Measurements from ENCODE around the gene SH3RF3. TPM values are rescaled to one million over a fixed set of nuclear protein-coding genes. Genes with fewer than 3 reads are reported as not detected.
"Not testable (repeated sequence)": the region's sequence is repeated elsewhere in the genome, so short reads cannot be mapped to it uniquely, and the experiment has no call there.

The SH3RF3 gene
- total RNA-seq, 2 experiments from 2014 or later = 0.05 to 0.06 TPM

GRCh38 chr2:109533823-109534222 is 404.8 kb downstream of the SH3RF3 start:
- Mint-ChIP-seq H3K9me3 (ENCODE audit: low read depth) (no peaks in the 10 kb centered on the region), H3K27ac (no peak overlapping the region), H3K4me1 (no peaks in the 10 kb centered on the region), H3K36me3 (no peaks in the 10 kb centered on the region), H3K27me3 (peaks cover 32% of the 10 kb centered on the region), H3K4me3 (no peak overlapping the region)
- no peak for DNase-seq
- CTCF ChIA-PET = no interaction called here
- ATAC-seq = no peak

GRCh38 chr2:109535217-109535946 is 406.4 kb downstream of the SH3RF3 start:
- Mint-ChIP-seq H3K4me3 (no peak overlapping the region), H3K9me3 (ENCODE audit: low read depth) (no peaks in the 10 kb centered on the region), H3K36me3 (no peaks in the 10 kb centered on the region), H3K27me3 (peaks cover 28% of the 10 kb centered on the region), H3K27ac (no peak overlapping the region), H3K4me1 (no peaks in the 10 kb centered on the region)
- no peak for ATAC-seq
- DNase-seq = no peak
- CTCF ChIA-PET = no interaction called here

GRCh38 chr2:109536556-109536955 is 407.6 kb downstream of the SH3RF3 start:
- CTCF ChIA-PET; DNase-seq; H3K36me3 Mint-ChIP-seq; H3K4me1 Mint-ChIP-seq; H3K27ac Mint-ChIP-seq; H3K4me3 Mint-ChIP-seq; H3K9me3 Mint-ChIP-seq (ENCODE audit: low read depth); ATAC-seq: not testable (repeated sequence)
- peaks cover 35% of the 10 kb centered on the region for H3K27me3 Mint-ChIP-seq

- DNase-seq (no peak), ATAC-seq (no peak)
- peaks cover 38% of the 10 kb centered on the region for H3K27me3 Mint-ChIP-seq
- no peaks in the 10 kb centered on the region for H3K36me3 Mint-ChIP-seq
- CTCF ChIA-PET = interaction anchor here (1.0 kb wide), 1 partner anchor 8 kb away, joined by 3 read pairs; no protein-coding TSS in a partner anchor
- no peak overlapping the region for H3K27ac Mint-ChIP-seq
- H3K4me1 Mint-ChIP-seq = no peaks in the 10 kb centered on the region
- no peak overlapping the region for H3K4me3 Mint-ChIP-seq
- H3K9me3 Mint-ChIP-seq (ENCODE audit: low read depth) = no peaks in the 10 kb centered on the region
Measured at GRCh38 chr2:109537565-109538222, 408.7 kb downstream of the SH3RF3 start.

GRCh38 chr2:109538546-109538945 is 409.5 kb downstream of the SH3RF3 start:
- Mint-ChIP-seq H3K36me3 (no peaks in the 10 kb centered on the region), H3K27ac (no peak overlapping the region), H3K4me1 (no peaks in the 10 kb centered on the region), H3K4me3 (no peak overlapping the region), H3K9me3 (ENCODE audit: low read depth) (no peaks in the 10 kb centered on the region), H3K27me3 (peaks cover 36% of the 10 kb centered on the region)
- ATAC-seq (no peak), DNase-seq (no peak)
- CTCF ChIA-PET = no interaction called here

- H3K9me3 Mint-ChIP-seq (ENCODE audit: low read depth) = no peaks in the 10 kb centered on the region
Measured at GRCh38 chr2:109542384-109542783, 413.4 kb downstream of the SH3RF3 start.

GRCh38 chr2:109545828-109546713 is 417.1 kb downstream of the SH3RF3 start:
- H3K36me3 Mint-ChIP-seq = no peaks in the 10 kb centered on the region
- DNase-seq (peak; percentile 61), ATAC-seq (peak; percentile 68)
- H3K9me3 Mint-ChIP-seq (ENCODE audit: low read depth) = no peaks in the 10 kb centered on the region
- no peaks in the 10 kb centered on the region for H3K4me1 Mint-ChIP-seq
- H3K27ac Mint-ChIP-seq = no peak overlapping the region
- peaks cover 30% of the 10 kb centered on the region for H3K27me3 Mint-ChIP-seq
- H3K4me3 Mint-ChIP-seq = no peak overlapping the region
- CTCF ChIA-PET = interaction anchor here (0.7 to 3.0 kb wide), 9 partner anchors 9 to 202 kb away, joined by 3 to 17 read pairs (median 3); no protein-coding TSS in a partner anchor

More at GRCh38 chr2:109542384-109542783, 413.4 kb downstream of the SH3RF3 start:
- Mint-ChIP-seq H3K4me3 (no peak overlapping the region), H3K27me3 (peaks cover 35% of the 10 kb centered on the region), H3K36me3 (no peaks in the 10 kb centered on the region), H3K27ac (no peak overlapping the region), H3K4me1 (no peaks in the 10 kb centered on the region)
- DNase-seq = no peak
- ATAC-seq = no peak
- CTCF ChIA-PET = no interaction called here

GRCh38 chr2:109547280-109547679 is 418.3 kb downstream of the SH3RF3 start:
- Mint-ChIP-seq H3K4me1 (no peaks in the 10 kb centered on the region), H3K9me3 (ENCODE audit: low read depth) (no peaks in the 10 kb centered on the region), H3K36me3 (no peaks in the 10 kb centered on the region), H3K4me3 (no peak overlapping the region), H3K27me3 (peaks cover 19% of the 10 kb centered on the region), H3K27ac (no peak overlapping the region)
- DNase-seq = no peak
- CTCF ChIA-PET = interaction anchor here (0.6 to 2.1 kb wide), 6 partner anchors 37 to 549 kb away, joined by 3 to 11 read pairs (median 3); no protein-coding TSS in a partner anchor
- no peak for ATAC-seq

- ATAC-seq (no peak), DNase-seq (no peak)
- peaks cover 10% of the 10 kb centered on the region for H3K27me3 Mint-ChIP-seq
- H3K9me3 Mint-ChIP-seq (ENCODE audit: low read depth) = no peaks in the 10 kb centered on the region
- H3K4me1 Mint-ChIP-seq = no peaks in the 10 kb centered on the region
- CTCF ChIA-PET = no interaction called here
- H3K36me3 Mint-ChIP-seq = no peaks in the 10 kb centered on the region
- H3K27ac Mint-ChIP-seq = no peak overlapping the region
- no peak overlapping the region for H3K4me3 Mint-ChIP-seq
Measured at GRCh38 chr2:109549016-109549590, 420.1 kb downstream of the SH3RF3 start.

Small RNA genes lying within 50 kb of the gene (microRNA-seq; reads per million reads assigned to microRNA genes)
- gene MIR4265 = not detected
- not detected for gene MIR4266

Other genes starting within 250 kb of the SH3RF3 start
- gene EDAR, start 140.0 kb upstream of the SH3RF3 start, total RNA-seq = not detected